Activated CD4-positive, alpha-beta T cell treated with anti-CD3 and anti-CD28 coated beads, Interleukin-2, amount 50 U/mL, for 16 hours (primary cell): ENCODE data around the gene AFDN.

Experiments
- DNase-seq: peaks from one replicate; pipeline ENCODE4 v3.0.0-alpha.2; 2020

The AFDN gene, protein sequence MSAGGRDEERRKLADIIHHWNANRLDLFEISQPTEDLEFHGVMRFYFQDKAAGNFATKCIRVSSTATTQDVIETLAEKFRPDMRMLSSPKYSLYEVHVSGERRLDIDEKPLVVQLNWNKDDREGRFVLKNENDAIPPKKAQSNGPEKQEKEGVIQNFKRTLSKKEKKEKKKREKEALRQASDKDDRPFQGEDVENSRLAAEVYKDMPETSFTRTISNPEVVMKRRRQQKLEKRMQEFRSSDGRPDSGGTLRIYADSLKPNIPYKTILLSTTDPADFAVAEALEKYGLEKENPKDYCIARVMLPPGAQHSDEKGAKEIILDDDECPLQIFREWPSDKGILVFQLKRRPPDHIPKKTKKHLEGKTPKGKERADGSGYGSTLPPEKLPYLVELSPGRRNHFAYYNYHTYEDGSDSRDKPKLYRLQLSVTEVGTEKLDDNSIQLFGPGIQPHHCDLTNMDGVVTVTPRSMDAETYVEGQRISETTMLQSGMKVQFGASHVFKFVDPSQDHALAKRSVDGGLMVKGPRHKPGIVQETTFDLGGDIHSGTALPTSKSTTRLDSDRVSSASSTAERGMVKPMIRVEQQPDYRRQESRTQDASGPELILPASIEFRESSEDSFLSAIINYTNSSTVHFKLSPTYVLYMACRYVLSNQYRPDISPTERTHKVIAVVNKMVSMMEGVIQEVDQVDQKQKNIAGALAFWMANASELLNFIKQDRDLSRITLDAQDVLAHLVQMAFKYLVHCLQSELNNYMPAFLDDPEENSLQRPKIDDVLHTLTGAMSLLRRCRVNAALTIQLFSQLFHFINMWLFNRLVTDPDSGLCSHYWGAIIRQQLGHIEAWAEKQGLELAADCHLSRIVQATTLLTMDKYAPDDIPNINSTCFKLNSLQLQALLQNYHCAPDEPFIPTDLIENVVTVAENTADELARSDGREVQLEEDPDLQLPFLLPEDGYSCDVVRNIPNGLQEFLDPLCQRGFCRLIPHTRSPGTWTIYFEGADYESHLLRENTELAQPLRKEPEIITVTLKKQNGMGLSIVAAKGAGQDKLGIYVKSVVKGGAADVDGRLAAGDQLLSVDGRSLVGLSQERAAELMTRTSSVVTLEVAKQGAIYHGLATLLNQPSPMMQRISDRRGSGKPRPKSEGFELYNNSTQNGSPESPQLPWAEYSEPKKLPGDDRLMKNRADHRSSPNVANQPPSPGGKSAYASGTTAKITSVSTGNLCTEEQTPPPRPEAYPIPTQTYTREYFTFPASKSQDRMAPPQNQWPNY (N-terminal part only)

DNA sequence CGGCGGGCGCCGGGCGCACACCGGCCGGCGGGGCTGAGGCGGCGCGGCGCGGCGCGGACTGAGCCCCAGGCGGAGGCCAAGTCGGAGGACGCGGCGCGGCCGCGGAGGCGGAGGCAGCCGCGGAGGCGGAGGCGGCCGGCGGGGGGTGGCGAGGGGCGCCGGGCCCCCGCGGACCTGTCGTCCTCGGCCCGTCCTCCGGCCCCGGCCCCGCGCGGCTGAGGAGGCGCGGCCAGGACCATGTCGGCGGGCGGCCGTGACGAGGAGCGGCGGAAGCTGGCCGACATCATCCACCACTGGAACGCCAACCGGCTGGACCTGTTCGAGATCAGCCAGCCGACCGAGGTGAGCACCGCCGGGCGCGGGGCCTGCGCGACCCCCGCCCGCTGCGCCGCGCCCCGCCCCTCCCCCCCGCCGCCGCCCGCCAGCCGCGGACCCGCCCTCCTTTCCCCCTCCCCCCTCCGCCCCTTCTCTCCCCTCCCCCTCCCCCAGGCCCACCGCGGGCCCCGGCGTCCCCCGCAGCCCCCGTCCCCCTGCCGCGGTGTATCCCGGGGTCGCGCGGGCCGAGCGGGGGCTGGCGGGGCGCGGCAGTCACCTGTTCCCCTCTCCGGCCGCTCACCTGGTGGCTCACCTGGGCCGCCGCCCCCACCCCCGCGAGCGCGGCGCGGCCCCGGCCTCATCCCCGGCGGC, at the start of gene AFDN:
Gene AFDN (plus strand): TSS at position 16 of the 687 bp plus-strand sequence. CDS start 222 bp downstream, at position 238.
- DNase-seq, result no peak

DNA sequence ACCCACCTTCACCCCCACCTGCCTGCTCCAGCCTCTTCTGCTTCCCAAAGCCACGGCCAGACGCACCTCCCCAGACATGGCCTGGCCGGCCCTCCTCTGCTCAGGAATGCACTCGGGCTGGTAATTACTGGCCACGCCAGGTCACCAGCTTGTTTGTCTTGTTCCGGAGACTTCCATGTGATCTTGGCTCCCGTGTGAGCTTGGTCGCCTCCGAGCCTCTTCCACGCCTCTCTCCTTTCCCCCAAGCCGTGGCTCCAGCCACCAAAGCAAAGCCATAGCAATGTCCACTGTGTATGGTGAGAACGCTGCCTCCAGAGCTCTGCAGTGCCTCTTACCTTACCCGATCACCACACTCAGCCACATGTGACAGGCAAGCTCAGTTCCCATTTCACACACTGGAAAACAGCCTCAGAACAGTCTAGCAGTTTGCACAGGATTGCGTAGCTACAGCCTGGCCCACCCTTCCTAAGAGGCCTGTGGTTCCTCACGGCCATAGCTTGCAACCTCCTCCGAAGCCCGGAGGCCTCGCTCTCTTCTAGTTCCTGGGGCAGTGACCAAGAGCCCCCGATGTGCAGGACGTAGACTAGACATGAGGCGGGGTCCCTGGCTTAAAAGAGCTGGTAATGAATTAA, 48.1 kb upstream of the AFDN start:
- no peak for DNase-seq

DNA sequence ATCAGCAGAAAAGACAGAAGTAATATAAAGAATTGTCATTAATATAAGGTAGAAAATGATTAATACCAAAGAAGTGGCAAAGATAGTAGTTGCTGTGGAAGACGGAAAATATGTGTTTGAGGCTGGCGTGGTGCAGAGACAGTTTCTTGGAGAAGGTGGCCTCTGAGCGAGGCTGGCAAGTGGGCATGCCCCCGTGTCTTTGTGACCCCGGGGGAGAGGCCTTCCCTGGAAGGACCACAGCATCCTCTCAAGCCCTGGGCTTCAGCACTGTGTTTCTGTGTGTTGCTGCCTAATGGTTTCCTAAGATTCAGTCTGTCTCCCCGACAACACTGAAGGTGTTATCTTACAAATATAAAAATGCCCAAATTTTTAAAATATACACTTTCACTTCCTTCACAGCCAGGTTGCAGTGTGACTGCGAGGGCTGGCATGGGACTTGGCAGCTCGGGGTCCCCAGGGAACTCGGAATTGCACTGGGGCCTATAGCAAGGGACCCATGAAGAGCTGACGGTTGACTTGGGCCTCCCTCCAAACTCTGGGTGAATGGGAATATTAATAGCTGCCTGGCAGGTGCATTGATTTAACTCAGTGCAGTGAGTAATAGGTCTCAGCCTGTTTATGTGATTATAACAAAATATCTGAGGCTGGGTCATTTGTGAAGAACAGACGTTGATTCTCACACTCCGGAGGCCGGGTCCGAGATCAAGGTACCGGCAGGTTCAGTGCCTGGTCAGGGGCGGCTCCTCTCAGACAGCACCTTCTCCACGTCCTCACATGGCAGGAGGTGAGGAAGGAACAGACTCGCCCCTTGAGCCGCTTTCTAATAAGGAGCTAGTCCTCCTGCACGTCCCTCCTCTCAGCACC, 47.4 kb upstream of the AFDN start:
- no peak for DNase-seq

DNA sequence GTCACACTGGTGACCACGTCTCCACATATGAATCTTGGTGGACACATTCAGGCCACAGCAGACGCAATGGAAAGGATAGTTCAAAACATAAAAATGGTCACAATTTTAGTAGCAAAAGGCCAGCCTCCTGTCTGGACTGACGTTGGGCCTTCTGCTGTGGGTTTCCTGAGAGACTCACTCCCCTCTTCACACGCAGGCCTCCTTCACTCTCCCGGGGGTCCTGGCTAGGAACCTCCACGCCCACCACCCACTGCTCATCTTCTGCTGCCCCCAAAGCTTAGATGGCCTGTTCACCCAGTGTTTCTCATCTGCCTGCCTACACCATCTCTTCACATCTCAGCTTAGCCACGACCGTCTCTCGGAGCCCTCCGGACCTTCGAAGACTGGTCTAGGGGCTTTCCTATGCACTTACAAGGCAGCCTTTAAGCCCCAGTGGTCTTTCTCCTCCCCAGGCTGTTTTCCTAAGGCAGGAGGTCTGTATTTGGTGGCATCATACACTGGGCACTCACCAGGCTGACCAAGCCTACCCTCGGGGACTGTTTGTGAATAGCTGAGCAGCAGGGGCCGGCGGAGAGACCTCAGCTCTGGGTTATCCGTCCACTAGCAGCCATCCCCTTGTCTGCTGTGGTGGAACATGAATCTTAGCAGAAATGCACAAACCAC, 46.6 kb upstream of the AFDN start:
- no peak for DNase-seq

DNA sequence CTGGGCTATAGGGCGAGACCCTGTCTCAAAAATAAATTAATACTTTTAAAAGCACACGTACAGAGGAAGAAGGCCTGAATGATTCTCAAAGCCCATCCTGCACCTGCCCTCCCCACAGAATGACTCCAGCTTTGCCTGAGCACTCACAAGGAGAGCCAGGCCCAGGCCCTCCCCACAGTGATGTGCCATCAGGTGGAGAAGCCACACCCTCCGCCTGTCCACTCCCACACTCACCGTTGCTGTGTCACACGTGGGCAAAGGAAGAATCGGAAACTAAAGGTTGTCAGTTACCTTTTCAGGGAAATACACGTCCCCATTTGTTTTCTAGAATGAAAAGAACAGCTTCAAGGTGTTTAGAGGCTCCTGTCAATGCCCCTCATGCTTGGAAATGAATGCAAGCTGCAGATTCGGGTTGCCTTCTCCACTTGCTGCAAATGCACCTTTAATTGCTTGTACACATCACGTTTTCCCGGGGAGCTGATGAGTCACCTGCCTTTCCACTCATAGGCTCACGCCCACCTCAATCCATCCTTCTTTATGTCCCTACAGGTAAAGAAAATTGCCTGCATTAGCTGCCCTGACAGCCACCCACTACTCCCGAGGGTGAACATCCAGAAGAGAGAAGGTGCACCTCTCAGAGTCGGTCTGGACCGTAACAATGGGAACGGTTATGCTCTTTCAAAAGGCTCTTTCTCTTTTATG, 45.5 kb upstream of the AFDN start:
- no peak for DNase-seq

DNA sequence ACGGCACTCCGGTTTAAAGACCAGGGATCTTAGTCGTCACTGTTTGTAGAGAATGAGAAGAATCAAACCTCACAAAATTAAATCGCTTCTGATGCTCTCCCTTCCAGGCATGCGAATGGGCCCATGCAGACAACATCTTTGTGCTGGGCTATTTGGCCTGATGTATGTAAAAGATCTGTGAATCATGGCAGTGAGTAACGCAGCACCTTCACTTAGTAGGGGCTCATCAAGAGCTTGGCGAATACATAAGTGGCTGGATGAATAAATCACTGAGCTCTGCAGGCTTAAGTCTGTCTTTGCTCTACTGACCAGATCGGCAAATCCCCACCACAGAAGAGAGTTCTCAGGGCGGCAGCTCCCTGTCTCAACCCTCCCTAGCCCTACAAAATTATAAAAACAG, 44.8 kb upstream of the AFDN start:
- no peak for DNase-seq

DNA sequence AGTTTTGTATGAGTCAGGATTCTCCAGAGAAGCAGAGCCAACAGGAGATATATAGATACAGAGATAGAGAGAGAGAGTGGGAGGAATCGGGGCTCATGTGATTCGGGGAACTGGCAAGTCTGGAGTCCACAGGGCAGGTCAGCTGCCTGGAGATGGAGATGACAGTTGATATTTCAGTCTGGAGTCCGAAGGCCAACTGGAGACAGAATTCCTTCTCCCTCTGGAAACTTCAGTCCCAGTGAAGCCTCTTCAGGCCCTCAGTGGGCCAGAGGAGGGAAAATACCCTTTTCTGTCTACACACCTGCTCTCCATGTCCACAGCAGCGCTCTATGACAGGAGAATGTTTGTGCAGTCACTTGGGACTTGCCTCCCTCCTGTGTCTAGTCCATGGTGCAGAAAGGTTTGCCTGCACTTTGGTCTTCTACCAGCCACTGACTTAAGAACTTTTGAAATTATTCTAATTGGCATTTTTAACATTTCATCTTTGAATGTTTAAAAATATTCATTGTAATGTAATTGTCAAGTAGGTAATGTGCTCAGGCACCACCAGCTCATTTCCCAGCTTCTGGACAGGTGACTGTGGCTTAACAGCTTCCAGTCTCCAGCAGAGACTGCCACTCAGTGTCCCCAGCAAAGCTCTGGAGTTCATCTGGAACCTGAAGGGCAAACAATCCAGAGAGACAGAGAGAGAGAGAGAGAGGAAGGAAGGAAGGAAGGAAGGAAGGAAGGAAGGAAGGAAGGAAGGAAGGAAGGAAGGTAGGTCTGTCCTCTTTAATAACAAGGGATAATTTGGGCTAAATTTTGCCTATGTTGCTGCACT, 43.8 kb upstream of the AFDN start:
- DNase-seq, result no peak

DNA sequence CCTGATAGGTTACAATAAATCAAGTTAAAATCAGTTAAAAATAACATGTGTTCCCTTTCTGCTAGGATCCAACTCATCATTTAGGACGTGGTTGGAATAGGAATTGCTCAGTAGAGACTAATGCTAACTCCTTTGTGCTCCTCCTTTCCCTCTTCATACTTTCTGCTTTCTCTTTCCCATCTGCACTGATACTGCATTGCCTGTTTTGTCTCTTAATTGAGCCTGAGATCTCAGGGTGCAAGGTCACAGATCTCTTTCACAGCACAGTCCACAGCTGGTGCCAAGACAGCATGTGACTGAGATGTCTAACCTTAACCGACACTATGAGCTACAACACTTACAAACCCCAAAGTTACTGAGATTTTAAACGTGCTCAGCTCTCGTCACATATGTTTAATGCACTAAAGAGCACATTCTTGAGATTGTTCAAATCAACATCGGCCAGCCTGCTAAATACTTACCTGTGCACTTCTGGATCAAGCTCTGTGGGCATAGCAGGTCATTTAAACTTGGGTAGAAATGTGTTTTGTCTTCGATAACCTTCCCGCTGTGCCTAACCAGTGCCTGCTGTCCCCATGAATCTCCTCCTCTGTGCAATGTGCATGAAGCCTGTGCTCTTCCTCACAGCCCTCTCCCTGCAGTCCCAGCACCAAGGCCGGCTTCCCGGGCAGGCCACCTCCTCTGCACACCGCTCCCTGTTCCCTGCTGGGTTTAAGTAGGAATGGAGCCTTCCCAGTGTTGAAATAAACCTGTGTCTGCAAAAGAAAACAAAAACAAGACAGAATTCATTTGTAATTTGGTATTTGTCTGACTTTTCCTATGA, 39.6 kb upstream of the AFDN start:
- no peak for DNase-seq

DNA sequence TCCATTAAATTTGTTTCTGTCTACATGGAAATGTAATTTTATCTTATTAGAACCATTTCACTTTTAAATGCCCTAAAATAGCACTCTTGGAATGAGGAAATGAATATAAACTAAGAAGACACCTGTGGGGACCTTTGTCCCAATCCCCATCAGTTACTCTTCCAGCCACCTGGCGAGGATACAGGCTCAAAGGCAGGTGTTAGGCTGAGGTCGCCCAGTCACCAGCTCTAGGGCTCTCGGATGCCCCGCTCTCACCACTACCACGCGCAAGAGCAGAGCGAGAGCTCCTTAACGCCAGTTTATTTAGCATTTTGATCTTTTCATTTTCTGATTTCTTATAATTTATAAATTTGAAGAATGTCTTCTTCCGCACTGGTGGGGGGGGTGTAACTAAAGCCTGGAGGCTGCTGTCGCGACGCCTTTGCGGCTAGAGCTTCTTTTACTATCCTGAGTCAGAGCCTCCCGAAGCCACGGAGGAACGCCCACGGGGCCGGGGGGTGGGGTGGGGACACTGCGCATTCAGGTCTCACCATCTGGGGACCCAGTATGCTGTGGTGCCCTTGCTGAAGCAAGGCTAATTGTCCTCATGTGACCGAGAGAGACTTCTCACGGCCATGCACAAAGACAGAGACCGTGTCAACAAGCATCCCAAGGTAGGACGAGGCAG, 38.7 kb upstream of the AFDN start:
- DNase-seq, result no peak

DNA sequence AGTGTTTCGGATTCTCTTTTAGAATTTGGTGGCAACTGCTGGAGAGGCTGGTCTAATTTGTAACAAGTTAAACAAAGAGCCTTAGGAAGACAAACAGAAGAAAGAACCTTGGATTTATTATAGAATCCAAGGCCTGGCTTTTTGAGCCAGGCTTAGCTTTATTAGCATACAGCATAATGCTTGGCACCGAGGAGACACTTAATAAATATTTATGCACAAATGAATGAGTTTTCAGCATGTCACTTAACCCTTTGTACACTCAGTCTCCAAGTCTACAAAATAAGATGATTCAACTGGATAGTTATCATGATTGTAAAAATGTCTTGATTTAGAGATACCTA, 38.2 kb upstream of the AFDN start:
- no peak for DNase-seq

DNA sequence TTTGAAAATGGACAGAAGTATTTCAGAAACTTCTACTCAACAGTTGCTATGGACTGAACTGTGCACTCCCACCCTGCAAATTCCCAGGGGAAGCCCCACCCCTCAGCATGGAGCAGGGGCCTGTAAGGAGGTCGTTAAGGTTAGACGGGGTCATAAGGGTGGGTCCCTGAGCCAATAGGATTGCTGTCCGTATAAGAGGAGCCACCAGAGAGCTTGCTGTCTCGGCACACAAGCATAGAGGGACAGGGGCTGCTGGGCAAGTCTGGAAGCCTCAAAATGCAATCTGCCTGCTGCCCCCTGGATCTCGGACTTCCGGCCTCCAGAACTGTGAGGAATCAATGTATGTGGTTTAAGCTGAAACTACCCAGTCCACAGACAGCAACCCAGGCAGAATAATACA, 37.4 kb upstream of the AFDN start:
- no peak for DNase-seq

DNA sequence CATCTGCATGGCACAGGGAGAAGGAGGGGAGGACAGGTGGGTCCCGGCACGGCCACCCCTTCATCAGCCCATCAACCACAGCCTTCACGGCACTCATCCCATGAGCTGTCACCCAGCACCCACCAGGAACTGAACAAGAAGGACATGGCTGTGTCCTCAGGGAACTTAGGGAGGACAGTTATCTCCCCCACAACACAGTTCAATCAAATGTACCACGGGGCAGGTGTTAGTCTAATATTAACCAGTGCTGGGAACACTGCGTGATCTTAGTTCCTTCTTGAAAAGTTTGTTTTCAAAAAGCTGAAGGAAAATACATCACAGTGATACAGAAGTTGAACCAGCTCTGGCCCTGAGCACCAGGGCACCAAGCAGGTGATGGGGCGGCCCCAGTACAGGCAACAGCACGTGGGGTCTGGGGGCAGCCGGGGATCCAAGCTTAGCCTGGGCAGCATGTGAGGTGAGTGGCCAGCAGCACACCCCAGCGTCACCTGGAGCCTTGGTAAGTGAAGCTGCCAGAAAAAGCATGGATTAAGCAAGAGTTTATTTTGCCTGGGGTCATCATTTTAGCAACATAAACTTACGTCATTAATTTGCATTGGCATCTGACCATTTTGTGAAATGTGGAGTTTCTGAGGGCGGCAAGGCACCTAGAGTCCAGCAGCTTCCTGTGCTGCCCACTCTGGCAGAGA, 35.5 kb upstream of the AFDN start:
- DNase-seq, result no peak

DNA sequence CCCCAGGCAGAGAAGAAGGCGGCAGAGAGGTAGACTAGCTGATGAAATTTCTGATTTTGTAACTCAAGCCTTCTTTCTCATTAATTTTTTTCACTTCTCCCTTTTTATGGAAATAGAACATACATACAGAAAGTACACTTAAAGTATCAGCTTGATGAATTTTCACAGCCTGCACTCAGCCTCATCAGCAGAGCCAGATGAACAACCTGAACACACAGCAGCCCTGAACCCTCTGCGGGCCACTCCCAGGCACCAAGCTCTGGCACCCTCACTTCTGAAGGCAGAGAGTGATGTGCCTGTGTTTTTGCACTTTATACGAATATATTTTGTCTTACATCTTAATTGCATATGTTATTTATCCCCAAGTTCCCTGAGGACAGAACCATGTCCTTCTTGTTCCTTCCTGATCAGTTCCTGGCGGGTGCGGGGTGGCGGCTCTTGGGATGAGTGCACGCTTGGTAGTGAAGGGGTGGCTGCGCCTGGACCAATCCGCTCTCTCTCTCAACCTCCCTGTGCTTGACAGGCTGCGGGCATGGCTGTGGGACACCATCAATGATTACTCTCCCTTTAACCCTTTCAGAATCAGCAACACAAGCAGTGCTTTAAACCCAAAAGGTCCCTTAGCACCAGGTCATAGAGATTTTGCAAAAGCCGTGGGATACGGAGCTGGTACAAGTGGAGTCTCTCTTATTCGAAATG, 34.8 kb upstream of the AFDN start:
- no peak for DNase-seq

DNA sequence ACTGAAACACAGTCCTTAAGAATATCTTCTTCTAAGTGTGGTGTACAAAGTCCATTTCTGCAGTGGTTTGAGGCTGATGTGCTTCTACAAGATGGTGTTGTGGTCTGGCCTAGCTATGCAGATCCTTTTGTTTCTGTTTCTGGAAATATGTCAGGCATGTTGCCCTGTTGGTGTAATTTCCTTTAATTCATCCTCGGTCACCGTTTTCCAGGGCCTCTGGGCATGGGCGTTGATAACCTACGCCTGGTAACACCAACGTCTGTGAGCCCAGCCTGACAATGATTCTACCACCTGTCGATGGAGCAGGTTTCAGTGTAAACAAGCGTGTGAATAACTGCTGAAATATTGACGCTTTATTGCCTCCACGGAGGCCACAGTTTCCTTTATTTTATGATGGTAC, 33.3 kb upstream of the AFDN start:
- DNase-seq, result no peak

DNA sequence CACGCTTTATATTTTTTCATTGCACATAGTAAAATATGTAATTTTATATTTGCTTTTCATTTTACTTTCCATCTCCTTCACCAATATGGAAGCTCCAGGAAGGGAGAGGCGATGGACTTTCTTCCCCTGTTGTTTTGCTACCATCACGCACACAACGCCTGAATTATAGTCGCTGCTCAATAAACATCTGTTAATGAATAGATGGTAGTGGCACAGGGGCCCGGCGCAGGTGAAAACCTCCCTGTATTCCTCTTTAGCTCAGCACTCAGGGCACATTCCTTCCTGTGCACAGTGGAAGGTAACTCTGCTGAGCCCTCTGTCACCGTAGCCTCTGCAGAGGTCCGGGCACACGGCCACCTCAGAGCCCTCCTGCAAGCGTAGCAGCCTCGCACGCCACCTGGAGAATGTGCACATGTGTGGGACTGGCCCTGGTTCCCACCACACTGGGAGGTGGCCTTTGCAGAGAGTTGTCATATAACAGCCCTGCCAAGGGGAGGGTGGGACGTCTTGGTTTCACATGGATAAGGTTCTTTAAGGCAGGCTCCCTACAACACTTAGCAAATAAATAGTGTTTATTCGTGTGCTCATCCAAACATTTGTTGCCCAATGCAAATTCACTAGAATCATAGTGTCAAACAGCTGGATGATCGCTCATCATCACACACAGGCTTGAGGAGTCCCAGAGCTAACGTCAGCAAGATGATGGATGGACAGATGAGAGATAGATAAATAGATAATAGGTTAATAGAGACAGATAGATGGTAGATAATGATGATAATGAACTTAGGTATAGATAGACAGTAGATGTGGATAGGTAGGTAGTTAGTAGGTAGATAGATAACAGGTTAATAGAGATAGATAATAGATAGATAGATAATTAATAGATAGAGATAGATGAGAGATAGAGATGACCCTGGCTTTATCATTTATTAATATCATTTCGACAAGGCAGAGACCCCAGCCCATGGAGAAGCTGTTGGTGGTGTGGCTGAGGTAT, 32.3 kb upstream of the AFDN start:
- DNase-seq, result no peak
